GM19452 (cell line): ENCODE measurements around the gene CAT.

Experiments
- ATAC-seq: cut with Tn5 transposase; IDR thresholded peaks from one replicate; pipeline ENCODE4 v1.9.1; 2021; ENCODE audit not compliant: unreplicated experiment

Gene CAT

GRCh38 chr11:34521265-34521664, 82.5 kb downstream of the CAT start:
- no peak for ATAC-seq
